H1 (cell line): ENCODE results near the gene ANK3. TPM values are rescaled to one million over a fixed set of nuclear protein-coding genes. Genes with fewer than 3 reads are reported as not detected.

ENCODE experiments used
- CTCF ChIA-PET: fragments of 300-600 bp; sonication (Branson Sonifier 250); formaldehyde crosslinking; loops from one replicate; lab custom pipeline; 2021; ENCODE audit not compliant: partially characterized antibody; lab: Charles Lee
- POLR2A ChIA-PET: fragments of 300-600 bp; sonication (Branson Sonifier 250); formaldehyde crosslinking; loops from one replicate; lab custom pipeline; 2021; ENCODE audit warnings: inconsistent platforms; ENCODE audit not compliant: partially characterized antibody; lab: Charles Lee
- DNase-seq, 2 experiments: peaks; one replicate each; pipeline versions ENCODE4 v3.0.0 to v3.0.0-alpha.2; 2010 to 2022; ENCODE audit warnings: low spot score in 2 of 2, low read depth in 1 of 2, mixed read lengths in 1 of 2
- FAIRE-seq: peaks from 2 replicates; lab custom pipeline; 2011; peaks lifted over from hg19 to GRCh38; lab: Jason Lieb, UNC
- H2AFZ ChIP-seq: 2 replicates; pipeline ENCODE4 v1.8.1; 2012; ENCODE audit warnings: low read length, inconsistent platforms
- H2AK5ac ChIP-seq: 2 replicates; pipeline ENCODE4 v1.6.1; 2013; ENCODE audit warnings: low read depth, low read length
- H2BK120ac ChIP-seq: replicated peaks from 2 replicates; pipeline ENCODE3; 2013; ENCODE audit warnings: low read depth, low read length, inconsistent platforms
- H2BK12ac ChIP-seq: 2 replicates; pipeline ENCODE4 v1.6.1; 2013; ENCODE audit warnings: low read depth, low read length
- H2BK15ac ChIP-seq: 2 replicates; pipeline ENCODE4 v1.6.1; 2013; ENCODE audit warnings: low read length
- H2BK20ac ChIP-seq: 2 replicates; pipeline ENCODE4 v1.6.1; 2013; ENCODE audit warnings: low read length
- H2BK5ac ChIP-seq: 2 replicates; pipeline ENCODE4 v1.6.1; 2013; ENCODE audit warnings: low read depth, low read length
- H3K14ac ChIP-seq: 2 replicates; pipeline ENCODE4 v1.6.1; 2013; ENCODE audit warnings: inconsistent platforms; ENCODE audit not compliant: insufficient read length
- H3K18ac ChIP-seq: 2 replicates; pipeline ENCODE4 v1.6.1; 2013; ENCODE audit warnings: low read length; ENCODE audit errors: extremely low read depth
- H3K23ac ChIP-seq: 2 replicates; pipeline ENCODE4 v1.6.1; 2013; ENCODE audit warnings: inconsistent platforms; ENCODE audit not compliant: insufficient read length
- H3K23me2 ChIP-seq: 2 replicates; pipeline ENCODE4 v1.6.1; 2013; ENCODE audit warnings: low read depth, low read length
- H3K27ac ChIP-seq: 2 replicates; pipeline ENCODE4 v1.6.1; 2011; ENCODE audit warnings: low read depth, low read length, inconsistent platforms
- H3K27me3 ChIP-seq, 4 experiments: replicated peaks in 1 of 4; 1 replicate in 1 of 4; 2 replicates in 3 of 4; pipeline versions ENCODE4 v1.6.1 to v1.8.1; 2011 to 2013; ENCODE audit warnings: low read length in 3 of 4, mild to moderate bottlenecking in 3 of 4, inconsistent platforms in 2 of 4, mixed read lengths in 2 of 4, moderate library complexity in 1 of 4; ENCODE audit not compliant: control insufficient read depth in 3 of 4, insufficient read depth in 3 of 4; ENCODE audit errors: extremely low read depth in 1 of 4
- H3K36me3 ChIP-seq, 4 experiments: 2 replicates each; pipeline versions ENCODE4 v1.6.1 to v1.8.1; 2011 to 2013; ENCODE audit warnings: mild to moderate bottlenecking in 4 of 4, low read length in 3 of 4, moderate library complexity in 2 of 4, control low read depth in 1 of 4, inconsistent platforms in 1 of 4; ENCODE audit not compliant: insufficient read depth in 4 of 4, control insufficient read depth in 2 of 4
- H3K4ac ChIP-seq: replicated peaks from 2 replicates; pipeline ENCODE3; 2013; ENCODE audit warnings: low read length, low read depth, mixed read lengths, inconsistent platforms; ENCODE audit not compliant: insufficient read length
- H3K4me1 ChIP-seq, 4 experiments: replicated peaks in 1 of 4; 1 replicate in 1 of 4; 2 replicates in 3 of 4; pipeline versions ENCODE4 v1.6.1 to v1.8.1; 2011 to 2013; ENCODE audit warnings: low read length in 3 of 4, inconsistent platforms in 2 of 4, mixed read lengths in 1 of 4; ENCODE audit not compliant: insufficient read depth in 4 of 4, control insufficient read depth in 3 of 4
- H3K4me2 ChIP-seq, 2 experiments: 2 replicates each; pipeline versions ENCODE4 v1.6.1 to v1.8.1; 2011 to 2013; ENCODE audit warnings: low read depth in 2 of 2, low read length in 2 of 2, control low read depth in 1 of 2, inconsistent platforms in 1 of 2, mild to moderate bottlenecking in 1 of 2; ENCODE audit not compliant: insufficient read depth in 1 of 2
- H3K4me3 ChIP-seq, 4 experiments: fragments of 200-600, 300-600 bp in 1 of 4; sonication (generic), shearing (Covaris generic), sonication (Bioruptor Twin) in 1 of 4; 2 replicates each; pipeline versions ENCODE4 v1.5.1 to v1.8.1; 2011 to 2016; ENCODE audit warnings: low read length in 4 of 4, low read depth in 3 of 4, control low read depth in 2 of 4, inconsistent platforms in 2 of 4, mild to moderate bottlenecking in 2 of 4, mixed read lengths in 1 of 4, moderate library complexity in 1 of 4; ENCODE audit not compliant: insufficient read depth in 2 of 4; ENCODE audit errors: extremely low read depth in 1 of 4
- H3K56ac ChIP-seq: replicated peaks from 2 replicates; pipeline ENCODE3; 2013; ENCODE audit warnings: low read depth, mild to moderate bottlenecking, mixed read lengths, low read length, inconsistent platforms; ENCODE audit not compliant: insufficient read length
- H3K79me1 ChIP-seq: 2 replicates; pipeline ENCODE4 v1.6.1; 2013; ENCODE audit warnings: low read depth, low read length, control low read depth
- H3K79me2 ChIP-seq, 2 experiments: 2 replicates each; pipeline versions ENCODE4 v1.6.1 to v1.8.1; 2012 to 2013; ENCODE audit warnings: low read length in 2 of 2, mild to moderate bottlenecking in 2 of 2, inconsistent platforms in 1 of 2; ENCODE audit not compliant: insufficient read depth in 2 of 2, control insufficient read depth in 1 of 2
- H3K9ac ChIP-seq, 4 experiments: replicated peaks in 1 of 4; 1 replicate in 1 of 4; 2 replicates in 3 of 4; pipeline versions ENCODE4 v1.6.1 to v1.8.1; 2011 to 2013; ENCODE audit warnings: low read depth in 3 of 4, low read length in 3 of 4, control low read depth in 2 of 4, mild to moderate bottlenecking in 2 of 4, moderate library complexity in 2 of 4, inconsistent platforms in 1 of 4; ENCODE audit errors: extremely low read depth in 1 of 4
- H3K9me3 ChIP-seq, 2 experiments: 2 replicates each; pipeline versions ENCODE4 v1.6.1 to v1.8.1; 2012 to 2013; ENCODE audit warnings: mild to moderate bottlenecking in 2 of 2, moderate library complexity in 2 of 2, control low read depth in 1 of 2, inconsistent platforms in 1 of 2, low read depth in 1 of 2, low read length in 1 of 2, mixed read lengths in 1 of 2; ENCODE audit not compliant: insufficient read depth in 2 of 2
- H4K20me1 ChIP-seq, 2 experiments: replicated peaks in 1 of 2; 2 replicates each; pipeline versions ENCODE3 to v1.8.1; 2011 to 2013; ENCODE audit warnings: inconsistent platforms in 2 of 2, low read length in 2 of 2, mild to moderate bottlenecking in 1 of 2; ENCODE audit not compliant: insufficient read depth in 2 of 2, control insufficient read depth in 1 of 2
- H4K5ac ChIP-seq: 2 replicates; pipeline ENCODE4 v1.6.1; 2013; ENCODE audit warnings: low read length, low read depth, mixed read lengths, inconsistent platforms; ENCODE audit not compliant: insufficient read length
- H4K8ac ChIP-seq: 2 replicates; pipeline ENCODE4 v1.8.0; 2013; ENCODE audit warnings: mild to moderate bottlenecking, moderate library complexity, low read length, inconsistent platforms; ENCODE audit not compliant: insufficient read depth; ENCODE audit errors: extremely low read depth
- H4K91ac ChIP-seq: replicated peaks from 2 replicates; pipeline ENCODE3; 2013; ENCODE audit warnings: low read length, mixed read lengths, inconsistent platforms; ENCODE audit not compliant: insufficient read length
- BACH1 ChIP-seq: IDR thresholded peaks from 2 replicates; pipeline ENCODE4 v1.6.1; 2012; ENCODE audit warnings: low read length, improper control_type of control experiment
- CBX5 ChIP-seq: fragments of 300-800, 300-1000 bp; sonication (generic); IDR thresholded peaks from 2 replicates; pipeline ENCODE4 v1.7.1; 2016; ENCODE audit warnings: antibody characterized with exemption, low read length, low read depth
- CBX8 ChIP-seq: fragments of 300-800, 300-1000 bp; sonication (generic); IDR thresholded peaks from 2 replicates; pipeline ENCODE4 v1.7.1; 2016; ENCODE audit warnings: low read depth, low read length, borderline replicate concordance
- CEBPB ChIP-seq: IDR thresholded peaks from 2 replicates; pipeline ENCODE4 v1.6.1; 2012; ENCODE audit warnings: low read depth, low read length
- CHD2 ChIP-seq: IDR thresholded peaks from 2 replicates; pipeline ENCODE4 v1.6.1; 2012; ENCODE audit warnings: low read length, improper control_type of control experiment
- FOSL1 ChIP-seq: IDR thresholded peaks from 2 replicates; pipeline ENCODE4 v1.6.1; 2011; ENCODE audit warnings: mild to moderate bottlenecking, low read depth, low read length, moderate library complexity; ENCODE audit not compliant: insufficient read depth
- GABPA ChIP-seq: IDR thresholded peaks from 2 replicates; pipeline ENCODE4 v1.6.1; 2011; ENCODE audit warnings: mild to moderate bottlenecking, low read length, moderate library complexity, borderline replicate concordance; ENCODE audit not compliant: insufficient read depth
- HDAC2 ChIP-seq, 2 experiments: fragments of 300-600 bp in 1 of 2; sonication (generic) in 1 of 2; IDR thresholded peaks; 2 replicates each; pipeline ENCODE4 v1.6.1; 2011 to 2012; ENCODE audit warnings: low read depth in 2 of 2, low read length in 2 of 2, mild to moderate bottlenecking in 2 of 2, moderate library complexity in 2 of 2, borderline replicate concordance in 1 of 2, inconsistent platforms in 1 of 2
- HDAC6 ChIP-seq: IDR thresholded peaks from one replicate; pipeline ENCODE4 v1.7.1; 2012; ENCODE audit warnings: low read depth, mild to moderate bottlenecking, inconsistent platforms, low read length, moderate library complexity
- KDM1A ChIP-seq: fragments of 200-600, 300-600 bp; sonication (generic); IDR thresholded peaks from 2 replicates; pipeline ENCODE4 v1.7.1; 2016; ENCODE audit warnings: mild to moderate bottlenecking, low read length, borderline replicate concordance
- PHF8 ChIP-seq: fragments of 200-600 bp; sonication (generic); conservative IDR thresholded peaks from 2 replicates; pipeline ENCODE4 v1.7.1; 2012; ENCODE audit warnings: low read depth, mild to moderate bottlenecking, inconsistent platforms, low read length, moderate library complexity
- POU5F1 ChIP-seq: IDR thresholded peaks from 2 replicates; pipeline ENCODE4 v1.6.1; 2011; ENCODE audit warnings: low read depth, mild to moderate bottlenecking, low read length, moderate library complexity
- TAF7 ChIP-seq: optimal IDR thresholded peaks from 2 replicates; pipeline ENCODE3; 2011; ENCODE audit warnings: low read depth, mild to moderate bottlenecking, inconsistent platforms, low read length, moderate library complexity, borderline replicate concordance
- TEAD4 ChIP-seq: IDR thresholded peaks from 2 replicates; pipeline ENCODE4 v1.6.1; 2012; ENCODE audit warnings: low read depth, low read length, inconsistent platforms, mixed read lengths
- WGBS, 2 experiments: shearing (Covaris generic) in 1 of 2; methylation state at CpG; one replicate each; pipeline versions ENCODE4 v1.1.6 to v1.1.7; 2013 to 2015; ENCODE audit warnings: low lambda C conversion rate in 2 of 2, mixed read lengths in 2 of 2, inconsistent platforms in 1 of 2, low coverage in 1 of 2, missing lambda C conversion rate in 1 of 2; ENCODE audit not compliant: insufficient replicate concordance in 2 of 2, insufficient coverage in 1 of 2, insufficient read length in 1 of 2; ENCODE audit errors: extremely low coverage in 1 of 2, missing lambda C conversion rate in 1 of 2; 5-methylcytosine and 5-hydroxymethylcytosine counted together
- polyA plus RNA-seq, 7 experiments: library from polyadenylated mRNA; depleted of rRNA in 3 of 7; stranded (reverse) in 5 of 7; unstranded in 2 of 7; fragments of >200 nt in 5 of 7; fragments of 200-250 nt in 2 of 7; gene quantifications; 1 replicate in 5 of 7; 2 replicates in 1 of 7; 4 replicates in 1 of 7; pipeline versions ENCODE4 v1.2.1 to v1.2.3, GENCODE V29; 2011 to 2013; ENCODE audit warnings: missing spikeins in 2 of 7, mixed read lengths in 2 of 7
- total RNA-seq: library from RNA; stranded (reverse); fragmentation: NEBNext Ultra II Directional; extraction: Animal tissue kit (Norgen Biotek cat#: 25700); gene quantifications from 2 replicates; pipeline ENCODE4 v1.2.1, GENCODE V29; 2021

Gene ANK3
- total and polyA plus RNA-seq, 2 of the 8 experiments (the other 6 are each of a cell fraction or from before 2014, with no cell fraction given) = 18.1 to 67.9 TPM

DNA sequence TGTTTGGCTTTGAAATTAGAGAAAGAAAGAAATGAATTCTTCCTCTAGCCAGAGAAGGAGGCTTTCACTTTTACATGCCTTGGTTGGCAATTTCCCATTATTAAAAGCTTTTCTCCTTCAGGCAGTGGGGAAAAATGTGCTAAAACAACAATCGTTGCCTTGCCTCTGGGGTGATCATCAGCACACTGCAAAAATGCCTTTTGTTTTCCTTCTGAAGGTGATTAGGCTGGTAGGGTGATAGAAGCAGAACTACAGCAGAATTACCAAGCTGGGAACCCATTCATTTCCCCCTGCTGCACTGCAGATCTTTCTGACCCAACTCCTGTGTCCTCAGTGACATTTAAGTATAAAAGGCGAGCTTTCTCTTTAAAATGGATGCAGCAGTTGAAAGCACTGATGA lies 22.2 kb downstream of the ANK3 start:
- Histone ChIP-seq H3K56ac (no peak overlapping the region), H3K9ac (no peak overlapping the region), H3K27me3 (no peaks in the 10 kb centered on the region), H3K4me1 (peaks cover 0 to 7% (median 3%) of the 10 kb centered on the region in 4 experiments; a peak in 3 of 7 replicates), H4K20me1 (no peaks in the 10 kb centered on the region), H3K79me1 (no peaks in the 10 kb centered on the region), H3K14ac (no peak overlapping the region), H3K18ac (no peak overlapping the region), H2BK20ac (no peak overlapping the region), H2AFZ (no peak overlapping the region), H3K27ac (no peak overlapping the region), H3K36me3 (no peaks in the 10 kb centered on the region), H4K8ac (no peak overlapping the region), H3K4ac (no peak overlapping the region), H4K5ac (no peak overlapping the region), H2BK120ac (no peak overlapping the region), H3K23ac (no peak overlapping the region), H2BK12ac (no peak overlapping the region), H3K23me2 (no peaks in the 10 kb centered on the region), H3K9me3 (no peaks in the 10 kb centered on the region), H2BK15ac (no peak overlapping the region), H3K4me3 (no peak overlapping the region), H2BK5ac (no peak overlapping the region), H2AK5ac (no peak overlapping the region), H3K4me2 (no peak overlapping the region), H4K91ac (no peak overlapping the region), H3K79me2 (no peaks in the 10 kb centered on the region)
- 67% methylated on average over 2 of the region's 2 CpGs; no CpG with 5 or more reads in 1 of the 2 experiments for WGBS, 2 experiments
- CTCF ChIA-PET = interaction anchor here (0.6 to 1.3 kb wide), 4 partner anchors 9 to 626 kb away, joined by 3 to 5 read pairs (median 4); no protein-coding TSS in a partner anchor
- DNase-seq (no peak), FAIRE-seq (peak; percentile 58)
- POLR2A ChIA-PET = interaction anchor here (0.7 to 0.8 kb wide), 2 partner anchors 16 to 94 kb away, joined by 3 read pairs; no protein-coding TSS in a partner anchor
- no peak for TF ChIP-seq CEBPB
- TF ChIP-seq CBX8 = no peak
- no peak for TF ChIP-seq POU5F1
- no peak for TF ChIP-seq FOSL1
- no peak for TF ChIP-seq CBX5
- TF ChIP-seq TEAD4 = no peak
- no peak for TF ChIP-seq PHF8
- no peak for TF ChIP-seq TAF7
- no peak for TF ChIP-seq HDAC2 (IDR thresholded peaks at IDR 0.05; ENCODE audit: borderline replicate concordance in 1 of 2, low read depth in 2 of 2, low read length in 2 of 2)
- TF ChIP-seq GABPA = no peak
- TF ChIP-seq BACH1 = no peak
- TF ChIP-seq CHD2 = no peak
- TF ChIP-seq HDAC6 = no peak
- TF ChIP-seq KDM1A = no peak
